Activated T-cell treated with anti-CD3 and anti-CD28 coated beads, Interleukin-2, amount 50 U/mL, for 24 hours (primary cell): ENCODE data around the gene GOLM1.
"Not testable (repeated sequence)": the region's sequence is repeated elsewhere in the genome, so short reads cannot be mapped to it uniquely, and the experiment has no call there.

Experiments used
- DNase-seq: peaks from one replicate; pipeline ENCODE4 v3.0.0-alpha.2; 2020
- H3K27ac Mint-ChIP-seq: 2 replicates; pipeline ENCODE4 v1.8.0; 2020; ENCODE audit warnings: mild to moderate bottlenecking, mixed read lengths
- H3K27me3 Mint-ChIP-seq: 2 replicates; pipeline ENCODE4 v1.8.0; 2020; ENCODE audit warnings: mixed read lengths
- H3K36me3 Mint-ChIP-seq: 2 replicates; pipeline ENCODE4 v1.8.0; 2020; ENCODE audit warnings: low read depth, mixed read lengths
- H3K4me1 Mint-ChIP-seq: 2 replicates; pipeline ENCODE4 v1.8.0; 2020; ENCODE audit warnings: low read depth, mixed read lengths
- H3K4me3 Mint-ChIP-seq: 2 replicates; pipeline ENCODE4 v1.8.0; 2020; ENCODE audit warnings: mild to moderate bottlenecking, moderate library complexity, mixed read lengths
- H3K9me3 Mint-ChIP-seq: 2 replicates; pipeline ENCODE4 v1.8.0; 2020; ENCODE audit warnings: mixed read lengths

Gene GOLM1

DNA sequence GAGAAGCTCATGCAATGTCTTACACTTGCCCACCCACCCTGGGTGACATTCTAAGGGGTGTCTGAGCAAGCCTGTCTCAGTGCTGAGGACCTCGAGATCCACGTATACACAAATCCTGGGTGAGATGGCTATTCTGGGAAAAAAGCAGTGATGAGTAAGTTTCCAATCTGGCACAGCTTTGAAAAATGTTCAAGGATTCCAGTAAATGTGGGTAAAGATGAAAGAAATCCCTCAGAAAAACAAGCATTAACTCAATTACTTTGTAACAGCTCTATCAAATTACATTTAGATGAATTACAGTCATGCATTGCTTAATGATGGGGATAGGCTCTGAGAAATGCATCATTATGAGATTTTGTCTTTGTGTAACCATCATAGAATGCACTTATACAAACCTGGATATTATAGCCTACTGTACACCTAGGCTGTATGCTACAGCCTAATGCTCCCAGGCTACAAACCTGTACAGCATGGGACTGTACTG is 26.9 kb downstream of the GOLM1 start:
- no peak overlapping the region for H3K4me3 Mint-ChIP-seq
- H3K27me3 Mint-ChIP-seq = no peaks in the 10 kb centered on the region
- no peak overlapping the region for H3K27ac Mint-ChIP-seq
- no peaks in the 10 kb centered on the region for H3K9me3 Mint-ChIP-seq
- DNase-seq = no peak
- no peaks in the 10 kb centered on the region for H3K36me3 Mint-ChIP-seq
- H3K4me1 Mint-ChIP-seq = peaks cover 21% of the 10 kb centered on the region

DNA sequence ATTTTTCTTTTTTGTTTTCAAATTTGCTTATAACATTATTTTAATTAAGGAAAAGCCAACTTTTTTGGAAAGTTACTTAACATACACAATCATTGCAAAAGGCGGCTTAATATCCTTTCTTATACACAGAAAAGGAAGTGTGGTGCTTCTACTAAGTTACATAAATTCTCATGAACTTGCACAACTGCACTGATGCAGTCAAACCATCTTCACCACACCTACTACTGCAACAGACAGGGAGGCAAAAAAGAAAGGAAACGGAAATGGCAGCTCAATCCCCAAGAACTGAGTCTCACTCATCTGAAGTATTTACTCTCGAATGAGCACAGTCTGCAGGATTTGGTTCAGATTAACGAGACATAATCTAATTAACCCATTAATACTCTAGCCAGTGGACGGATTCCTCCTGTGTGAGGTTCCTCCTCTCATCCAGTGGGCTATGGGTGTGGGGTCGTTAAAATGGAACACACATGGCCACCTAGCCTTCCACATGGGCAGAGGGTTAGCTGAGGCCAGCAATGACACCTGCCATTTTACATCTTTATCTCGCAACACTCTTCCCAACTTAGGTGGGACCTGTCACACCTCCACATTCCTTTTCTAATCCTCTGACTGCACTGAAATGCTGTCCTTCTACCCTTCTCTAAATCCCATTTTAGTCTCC is 30.0 kb downstream of the GOLM1 start:
- no peak overlapping the region for H3K4me3 Mint-ChIP-seq
- no peak for DNase-seq
- no peaks in the 10 kb centered on the region for H3K9me3 Mint-ChIP-seq
- no peaks in the 10 kb centered on the region for H3K27me3 Mint-ChIP-seq
- no peak overlapping the region for H3K27ac Mint-ChIP-seq
- no peaks in the 10 kb centered on the region for H3K36me3 Mint-ChIP-seq
- peaks cover 6% of the 10 kb centered on the region for H3K4me1 Mint-ChIP-seq

DNA sequence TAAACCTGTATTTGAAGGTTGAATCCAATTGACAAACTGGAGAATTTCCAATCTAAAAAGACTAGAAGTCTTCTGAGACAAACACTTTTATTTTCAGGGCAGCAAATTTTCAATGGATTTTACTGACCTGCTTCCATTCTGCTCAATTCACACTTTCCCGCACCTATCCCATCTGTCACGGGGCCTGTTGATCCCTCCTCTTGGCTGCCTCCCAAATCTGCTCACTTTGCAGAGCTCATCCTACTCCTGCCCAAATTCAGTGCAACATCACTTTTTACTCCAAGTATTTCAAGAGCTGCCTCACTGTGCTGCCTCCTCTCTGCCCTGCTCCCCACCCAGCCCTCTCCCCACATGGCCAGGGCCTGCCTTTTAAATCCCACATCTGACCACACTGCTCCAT is 35.1 kb downstream of the GOLM1 start:
- Mint-ChIP-seq H3K27ac (no peak overlapping the region), H3K4me3 (no peak overlapping the region), H3K27me3 (peaks cover 9% of the 10 kb centered on the region)

DNA sequence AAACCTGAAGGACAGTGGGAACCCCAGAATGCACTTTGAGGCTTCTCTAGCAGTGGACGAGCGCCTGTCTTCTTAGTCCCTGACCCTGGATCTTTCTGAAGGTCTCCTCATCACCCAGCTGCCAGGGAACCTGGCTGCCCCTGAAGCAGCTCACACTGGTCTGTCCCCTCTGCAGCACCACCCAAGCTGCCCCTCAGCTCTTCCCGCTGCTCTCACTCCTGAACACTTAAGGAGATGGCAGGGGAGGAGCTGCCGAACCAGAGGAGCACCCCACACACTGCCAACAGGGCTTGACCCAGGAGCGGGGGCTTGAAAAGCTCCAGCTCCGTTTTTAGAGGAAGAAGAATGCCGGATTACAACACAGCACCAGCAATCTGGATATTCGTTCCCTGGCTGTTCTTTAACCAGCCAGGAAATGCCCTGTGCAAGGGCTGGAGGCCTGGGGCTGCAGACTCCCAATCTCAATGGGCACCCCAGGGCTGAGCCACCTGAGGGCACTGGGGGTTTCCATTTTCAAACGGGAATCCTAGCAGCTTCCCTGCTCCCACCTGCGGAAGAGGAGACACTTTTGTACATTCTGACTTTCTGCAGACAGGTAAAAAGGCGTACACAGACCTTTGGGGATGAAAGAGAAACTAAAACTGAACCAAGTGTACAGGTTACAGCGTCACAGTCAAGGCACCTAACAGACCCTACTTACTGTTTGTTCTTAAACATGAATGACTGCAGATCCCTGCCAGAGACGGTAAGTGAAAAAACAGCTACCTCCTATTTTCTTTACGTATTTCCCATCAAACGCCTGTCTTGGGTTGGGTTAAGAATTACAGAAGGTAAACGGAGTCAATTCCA is 36.3 kb downstream of the GOLM1 start:
- DNase-seq = no peak
- H3K27ac Mint-ChIP-seq = no peak overlapping the region
- peaks cover 12% of the 10 kb centered on the region for H3K27me3 Mint-ChIP-seq
- no peaks in the 10 kb centered on the region for H3K4me1 Mint-ChIP-seq
- H3K4me3 Mint-ChIP-seq = no peak overlapping the region
- no peaks in the 10 kb centered on the region for H3K9me3 Mint-ChIP-seq
- H3K36me3 Mint-ChIP-seq = no peaks in the 10 kb centered on the region

More for the DNA sequence above, 35.1 kb downstream of the GOLM1 start:
- H3K36me3 Mint-ChIP-seq = no peaks in the 10 kb centered on the region
- DNase-seq = no peak
- no peaks in the 10 kb centered on the region for H3K4me1 Mint-ChIP-seq
- no peaks in the 10 kb centered on the region for H3K9me3 Mint-ChIP-seq

DNA sequence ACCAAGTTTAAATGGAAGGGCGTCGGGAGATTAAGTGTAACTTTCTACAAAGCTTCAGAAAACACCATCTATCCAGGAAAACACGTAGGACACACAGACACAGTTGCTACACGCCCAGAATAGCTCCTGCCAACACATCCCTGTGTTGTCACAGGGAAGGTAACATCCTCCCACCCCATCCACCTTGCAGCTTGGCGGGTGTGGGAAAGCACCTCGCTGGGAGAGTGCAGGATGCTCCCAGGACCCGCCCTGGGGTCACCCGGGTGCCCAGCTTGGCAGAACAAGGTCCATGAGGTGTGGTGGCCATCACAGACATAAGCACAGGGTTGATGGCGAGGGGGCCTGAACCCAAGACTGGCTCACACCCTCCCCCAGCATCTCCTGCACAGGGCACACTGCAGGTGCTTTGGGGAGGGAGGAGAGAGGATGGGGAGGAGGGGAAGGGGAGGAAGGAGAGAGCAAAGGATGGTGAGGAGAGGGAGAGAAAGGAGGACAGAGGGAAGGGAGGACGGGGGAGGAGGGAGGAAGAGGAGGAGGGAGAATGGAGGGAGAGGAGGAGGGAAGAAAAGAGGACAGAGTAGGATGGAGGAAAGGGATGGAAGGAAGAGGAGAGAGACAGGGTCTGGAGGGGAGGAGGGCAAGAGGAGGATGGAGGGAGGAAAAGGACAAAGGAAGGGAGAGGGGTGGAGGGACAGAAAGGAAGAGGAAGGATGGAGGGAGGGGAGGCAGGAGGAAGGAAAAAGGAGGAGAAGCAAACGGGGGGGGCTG is 37.2 kb downstream of the GOLM1 start:
- peaks cover 12% of the 10 kb centered on the region for H3K27me3 Mint-ChIP-seq
- H3K4me3 Mint-ChIP-seq = no peak overlapping the region
- H3K27ac Mint-ChIP-seq = no peak overlapping the region
- no peaks in the 10 kb centered on the region for H3K4me1 Mint-ChIP-seq
- no peaks in the 10 kb centered on the region for H3K36me3 Mint-ChIP-seq
- no peaks in the 10 kb centered on the region for H3K9me3 Mint-ChIP-seq
- no peak for DNase-seq

DNA sequence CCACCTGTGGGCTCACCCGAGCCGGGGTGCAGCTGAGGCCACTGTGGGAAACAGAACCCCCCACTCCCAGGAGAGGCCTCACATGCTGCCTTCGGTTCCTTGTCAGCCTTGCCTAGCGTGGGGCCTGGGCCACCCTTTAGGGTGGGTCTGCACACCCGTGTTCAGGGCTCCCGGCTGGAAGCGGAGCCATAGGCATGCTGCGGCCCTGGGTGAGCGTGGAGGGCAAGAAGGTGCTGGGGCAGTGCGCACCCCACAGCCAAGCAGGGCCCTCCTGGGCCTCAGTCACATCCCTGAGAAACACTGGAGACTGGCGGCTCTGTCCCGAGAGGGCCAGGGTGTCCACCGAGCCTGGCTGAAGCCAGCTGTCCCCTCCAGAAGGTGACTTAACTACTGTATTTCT is 41.9 kb downstream of the GOLM1 start:
- H3K4me3 Mint-ChIP-seq = no peak overlapping the region
- H3K4me1 Mint-ChIP-seq = no peaks in the 10 kb centered on the region
- no peaks in the 10 kb centered on the region for H3K9me3 Mint-ChIP-seq
- H3K27me3 Mint-ChIP-seq = peaks cover 18% of the 10 kb centered on the region
- no peaks in the 10 kb centered on the region for H3K36me3 Mint-ChIP-seq
- H3K27ac Mint-ChIP-seq = no peak overlapping the region
- no peak for DNase-seq

DNA sequence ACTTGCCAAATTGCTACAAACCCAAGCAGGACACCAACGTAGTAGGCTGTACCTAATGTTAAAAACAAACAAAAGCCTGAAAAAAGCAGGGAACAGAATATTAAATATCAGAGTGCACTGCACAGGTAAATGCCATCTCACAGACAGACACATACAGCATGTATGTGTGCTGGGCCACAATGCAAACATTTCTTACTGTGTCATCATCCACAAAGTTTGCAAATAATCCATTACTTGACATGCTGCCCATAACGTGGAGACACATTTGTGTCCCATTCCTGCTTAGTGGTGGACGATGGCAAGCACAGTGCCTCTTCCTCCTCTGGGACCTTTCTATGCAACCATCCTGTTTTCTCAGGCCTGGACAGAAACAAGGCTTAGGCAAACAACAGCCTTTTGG is 44.7 kb downstream of the GOLM1 start:
- Mint-ChIP-seq H3K9me3 (no peaks in the 10 kb centered on the region), H3K4me1 (no peaks in the 10 kb centered on the region), H3K4me3 (no peak overlapping the region), H3K36me3 (no peaks in the 10 kb centered on the region), H3K27ac (no peak overlapping the region), H3K27me3 (peaks cover 12% of the 10 kb centered on the region)
- no peak for DNase-seq

DNA sequence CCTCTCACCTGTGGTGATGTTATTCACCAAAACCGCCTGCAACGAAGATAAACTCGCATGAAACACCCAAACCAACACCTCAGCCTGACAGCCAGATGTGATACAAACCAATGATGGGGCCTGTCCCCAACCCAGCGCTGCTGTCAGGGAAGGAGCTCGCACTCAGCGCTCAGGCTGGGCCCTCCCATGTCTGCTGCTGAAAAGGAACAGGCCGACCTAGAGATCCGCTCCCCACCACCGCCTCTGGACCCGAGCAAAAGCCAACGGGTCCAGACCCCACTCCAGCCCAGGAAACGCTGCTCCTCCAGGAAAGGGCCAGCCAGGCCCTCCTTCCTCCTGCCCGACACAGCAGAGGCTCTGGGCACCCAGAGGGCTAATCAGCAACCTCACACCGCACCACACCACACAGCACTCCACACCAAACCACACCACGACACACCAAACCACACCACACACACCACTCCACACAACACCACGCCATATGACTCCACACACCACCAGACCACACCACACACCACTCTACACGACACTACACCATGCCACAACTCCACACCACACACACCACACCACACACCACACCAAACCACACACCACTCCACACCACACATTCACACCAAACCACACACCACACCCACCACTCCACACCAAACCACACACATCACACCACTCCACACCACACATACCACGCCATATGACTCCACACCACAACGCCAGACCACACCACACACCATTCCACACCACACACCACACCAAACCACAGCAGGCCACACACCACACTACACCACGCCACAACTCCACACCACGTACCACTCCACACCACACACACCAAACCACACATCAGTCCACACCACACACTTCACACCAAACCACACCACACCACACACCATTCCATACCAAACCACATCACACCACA is 46.5 kb downstream of the GOLM1 start:
- H3K27me3 Mint-ChIP-seq = peaks cover 6% of the 10 kb centered on the region
- H3K4me1 Mint-ChIP-seq = no peaks in the 10 kb centered on the region
- no peaks in the 10 kb centered on the region for H3K9me3 Mint-ChIP-seq
- H3K4me3 Mint-ChIP-seq = no peak overlapping the region
- H3K27ac Mint-ChIP-seq = no peak overlapping the region
- H3K36me3 Mint-ChIP-seq = no peaks in the 10 kb centered on the region
- DNase-seq = no peak

DNA sequence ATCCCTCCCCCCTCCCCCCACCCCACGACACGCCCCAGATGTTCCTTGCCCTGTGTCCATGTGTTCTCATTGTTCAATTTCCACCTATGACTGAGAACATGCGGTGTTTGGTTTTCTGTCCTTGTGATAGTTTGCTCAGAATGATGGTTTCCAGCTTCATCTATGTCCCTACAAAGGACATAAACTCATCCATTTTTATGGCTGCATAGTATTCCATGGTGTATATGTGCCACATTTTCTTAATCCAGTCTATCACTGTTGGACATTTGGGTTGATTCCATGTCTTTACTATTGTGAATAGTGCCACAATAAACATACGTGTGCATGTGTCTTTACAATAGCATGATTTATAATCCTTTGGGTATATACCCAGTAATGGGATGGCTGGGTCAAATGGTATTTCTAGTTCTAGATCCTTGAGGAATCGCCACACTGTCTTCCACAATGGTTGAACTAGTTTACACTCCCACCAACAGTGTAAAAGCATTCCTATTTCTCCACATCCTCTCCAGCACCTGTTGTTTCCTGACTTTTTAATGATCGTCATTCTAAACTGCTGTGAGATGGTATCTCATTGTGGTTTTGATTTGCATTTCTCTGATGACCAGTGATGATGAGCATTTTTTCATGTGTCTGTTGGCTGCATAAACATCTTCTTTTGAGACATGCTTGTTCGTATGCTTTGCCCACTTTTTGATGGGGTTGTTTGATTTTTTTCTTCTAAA is 51.2 kb downstream of the GOLM1 start:
- not testable (repeated sequence) for H3K27me3 Mint-ChIP-seq, DNase-seq, H3K36me3 Mint-ChIP-seq, H3K4me3 Mint-ChIP-seq, H3K27ac Mint-ChIP-seq, H3K9me3 Mint-ChIP-seq, H3K4me1 Mint-ChIP-seq

DNA sequence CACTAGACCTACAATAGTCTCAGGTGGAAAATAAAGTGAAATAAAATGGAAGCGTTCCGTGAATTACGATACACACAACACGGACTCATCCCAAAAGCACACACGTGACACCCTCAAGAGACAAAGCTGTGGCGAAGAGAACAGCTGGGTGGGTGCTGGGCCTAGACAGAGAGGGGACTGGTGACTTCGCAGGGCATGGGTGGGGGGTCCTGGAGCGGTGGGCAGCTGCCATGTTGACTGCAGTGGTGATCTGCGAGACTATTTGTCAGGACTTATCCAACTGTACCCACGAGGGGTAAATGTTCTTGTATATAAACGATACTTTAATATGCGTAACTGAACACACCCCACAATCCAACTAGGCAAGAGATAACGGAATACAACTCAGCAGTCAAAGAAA is 52.0 kb downstream of the GOLM1 start:
- Mint-ChIP-seq H3K4me3 (no peak overlapping the region), H3K27me3 (no peaks in the 10 kb centered on the region), H3K36me3 (no peaks in the 10 kb centered on the region), H3K4me1 (no peaks in the 10 kb centered on the region), H3K27ac (no peak overlapping the region), H3K9me3 (no peaks in the 10 kb centered on the region)
- no peak for DNase-seq

DNA sequence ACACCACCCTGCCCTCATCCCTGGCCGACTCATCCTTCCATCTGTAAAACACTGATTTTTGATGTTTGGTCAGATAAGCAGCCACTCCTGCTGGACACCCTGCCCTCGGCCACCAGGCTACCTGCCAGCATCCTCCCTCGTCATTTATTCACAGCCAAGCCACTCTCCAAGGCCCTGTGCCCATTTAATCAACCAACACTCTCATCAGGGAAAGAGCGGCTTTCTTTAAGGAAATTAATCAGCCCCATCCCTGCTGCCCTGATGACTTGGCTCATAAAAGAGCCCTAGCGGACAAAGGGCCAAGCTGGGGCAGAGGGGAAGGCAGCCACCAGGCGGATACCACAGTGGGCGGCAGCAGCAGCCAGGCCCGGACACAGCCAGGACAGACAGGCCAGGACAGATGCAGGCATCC is 52.4 kb downstream of the GOLM1 start:
- DNase-seq = no peak
- H3K4me3 Mint-ChIP-seq = no peak overlapping the region
- no peaks in the 10 kb centered on the region for H3K4me1 Mint-ChIP-seq
- no peaks in the 10 kb centered on the region for H3K36me3 Mint-ChIP-seq
- no peaks in the 10 kb centered on the region for H3K27me3 Mint-ChIP-seq
- no peaks in the 10 kb centered on the region for H3K9me3 Mint-ChIP-seq
- H3K27ac Mint-ChIP-seq = no peak overlapping the region

DNA sequence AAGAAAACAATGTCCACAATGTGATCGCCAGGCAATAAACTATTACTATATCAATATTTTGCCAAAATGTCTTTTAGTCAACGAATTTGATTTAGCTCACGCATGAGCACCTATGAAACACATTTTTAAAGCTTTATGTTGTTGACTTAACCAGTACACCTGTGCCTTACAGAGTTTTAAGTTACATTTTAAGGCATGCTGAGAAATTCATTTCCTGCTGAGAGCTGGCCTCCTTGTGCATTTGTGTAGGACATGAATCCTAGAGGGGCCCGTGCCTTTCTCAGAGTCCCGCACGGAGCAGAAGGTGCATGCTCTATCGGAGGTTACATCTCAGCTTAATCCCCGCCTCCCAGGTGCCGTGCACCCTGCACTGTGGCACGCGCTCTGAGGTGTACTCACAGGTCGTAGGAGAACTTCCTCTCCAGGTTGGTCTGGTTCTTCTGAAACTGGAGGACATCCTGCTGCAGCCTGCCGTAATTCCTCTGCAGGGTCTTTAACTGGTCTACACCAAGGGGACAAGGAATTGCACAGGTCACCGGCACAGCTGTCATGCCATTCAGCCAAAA is 53.2 kb downstream of the GOLM1 start:
- Mint-ChIP-seq H3K9me3 (no peaks in the 10 kb centered on the region), H3K36me3 (no peaks in the 10 kb centered on the region), H3K27me3 (no peaks in the 10 kb centered on the region), H3K27ac (no peak overlapping the region), H3K4me3 (no peak overlapping the region), H3K4me1 (no peaks in the 10 kb centered on the region)
- DNase-seq = no peak

DNA sequence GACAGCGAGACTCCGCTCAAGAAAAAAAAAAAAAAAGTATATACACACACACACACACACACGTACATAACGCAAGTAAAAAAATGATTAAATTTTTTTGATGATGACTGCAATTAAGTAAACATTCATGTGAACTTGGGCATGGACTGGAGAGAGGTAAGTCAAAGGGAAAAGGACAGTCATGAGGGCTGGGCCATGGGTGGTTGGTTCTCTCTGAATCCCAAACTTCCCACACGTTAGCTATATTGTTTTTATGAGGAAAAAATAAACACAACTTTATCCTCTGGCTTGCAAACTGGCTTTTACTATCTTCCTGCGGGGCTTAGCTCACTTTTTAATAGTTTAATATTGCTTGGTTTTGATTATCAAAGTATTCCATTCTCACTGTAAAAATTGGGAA is 53.7 kb downstream of the GOLM1 start:
- Mint-ChIP-seq H3K27me3 (no peaks in the 10 kb centered on the region), H3K36me3 (no peaks in the 10 kb centered on the region), H3K4me3 (no peak overlapping the region), H3K27ac (no peak overlapping the region), H3K4me1 (no peaks in the 10 kb centered on the region), H3K9me3 (no peaks in the 10 kb centered on the region)
- DNase-seq = no peak
